ENCODE data around the gene CCDC88A.

- TF ChIP-seq CTCF (conservative IDR thresholded peaks at IDR 0.05; ENCODE audit: low read depth, low read length) (no peak), EZH2 (IDR thresholded peaks at IDR 0.05; ENCODE audit: low read length, unreplicated experiment) (no peak)
These were observed 64.2 kb downstream of the CCDC88A start for GRCh38 chr2:55355451-55355850.
